Coronary artery (tissue), 2 donors: ENCODE measurements around the gene STRA8.

Experiments used
- DNase-seq: peaks from one replicate; pipeline ENCODE4 v3.0.0-alpha.2; 2017; ENCODE audit warnings: low spot score
- H3K27ac ChIP-seq, 2 donors: fragments of 200-600 bp; sonication (generic); one replicate each; pipeline ENCODE4 v1.5.1; 2016 to 2019
- H3K4me3 ChIP-seq: fragments of 200-600 bp; sonication (generic); 2 replicates; pipeline ENCODE4 v1.5.1; 2016; ENCODE audit warnings: mild to moderate bottlenecking, moderate library complexity
- CTCF ChIP-seq: fragments of 200-600 bp; sonication (generic); IDR thresholded peaks from one replicate; pipeline ENCODE4 v1.5.1; 2019; ENCODE audit warnings: antibody characterized with exemption

STRA8 gene

GRCh38 chr7:135275971-135276580 is 42.4 kb downstream of the STRA8 start:
- TF ChIP-seq CTCF = no peak
- DNase-seq = no peak
- no peak overlapping the region for H3K4me3 ChIP-seq
- no peak overlapping the region for H3K27ac ChIP-seq

GRCh38 chr7:135277161-135277560 is 43.5 kb downstream of the STRA8 start:
- no peak overlapping the region for H3K4me3 ChIP-seq
- TF ChIP-seq CTCF = no peak
- H3K27ac ChIP-seq = no peak overlapping the region
- no peak for DNase-seq

GRCh38 chr7:135281363-135281949 is 47.8 kb downstream of the STRA8 start:
- DNase-seq = no peak
- Histone ChIP-seq H3K4me3 (peak overlapping the region; percentile 9), H3K27ac (no peak overlapping the region)
- peak; percentile 68 for TF ChIP-seq CTCF

- no peak for DNase-seq
- Histone ChIP-seq H3K27ac (no peak overlapping the region), H3K4me3 (no peak overlapping the region)
- no peak for TF ChIP-seq CTCF
Observed at GRCh38 chr7:135282561-135283254, 49.1 kb downstream of the STRA8 start.

GRCh38 chr7:135283959-135284638 is 50.5 kb downstream of the STRA8 start:
- no peak for TF ChIP-seq CTCF
- H3K4me3 ChIP-seq = no peak overlapping the region
- H3K27ac ChIP-seq = no peak overlapping the region

GRCh38 chr7:135285547-135286233 is 52.1 kb downstream of the STRA8 start:
- DNase-seq = no peak
- no peak overlapping the region for H3K27ac ChIP-seq
- TF ChIP-seq CTCF = no peak

More at GRCh38 chr7:135283959-135284638, 50.5 kb downstream of the STRA8 start:
- DNase-seq = no peak

More at GRCh38 chr7:135285547-135286233, 52.1 kb downstream of the STRA8 start:
- H3K4me3 ChIP-seq = no peak overlapping the region
